CD4-positive, alpha-beta T cell treated with Interleukin-15 for 4 hours (primary cell): Measurements from ENCODE around the gene PLCB4.
"Not testable (repeated sequence)": the region's sequence is repeated elsewhere in the genome, so short reads cannot be mapped to it uniquely, and the experiment has no call there.

Experiments
- DNase-seq: peaks from one replicate; pipeline ENCODE4 v3.0.0-alpha.2; 2020; ENCODE audit warnings: low spot score

Gene PLCB4

GRCh38 chr20:9142809-9143208 is 73.9 kb downstream of the PLCB4 start:
- no peak for DNase-seq

DNA sequence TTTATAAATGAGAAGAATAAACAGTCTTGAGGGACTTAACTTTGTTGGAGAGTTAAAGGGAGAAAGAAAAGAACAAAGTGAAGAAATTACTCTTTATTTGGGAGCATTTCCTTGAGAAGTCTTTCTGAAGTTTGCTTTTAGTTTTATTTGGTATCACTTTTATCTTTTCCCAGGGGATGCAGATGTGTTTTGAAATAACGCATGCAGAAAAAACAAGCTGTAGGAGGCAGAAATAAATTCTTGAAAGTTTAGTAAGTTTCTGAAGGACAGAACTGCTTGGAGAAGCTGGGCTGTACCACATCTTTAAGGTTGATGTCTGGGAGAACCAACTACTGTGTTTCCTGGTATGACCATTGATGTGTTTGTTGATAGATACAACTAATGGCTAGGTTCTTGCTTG is 75.0 kb downstream of the PLCB4 start:
- DNase-seq, result no peak

- no peak for DNase-seq
Measured at GRCh38 chr20:9144643-9145042, 75.8 kb downstream of the PLCB4 start.

DNA sequence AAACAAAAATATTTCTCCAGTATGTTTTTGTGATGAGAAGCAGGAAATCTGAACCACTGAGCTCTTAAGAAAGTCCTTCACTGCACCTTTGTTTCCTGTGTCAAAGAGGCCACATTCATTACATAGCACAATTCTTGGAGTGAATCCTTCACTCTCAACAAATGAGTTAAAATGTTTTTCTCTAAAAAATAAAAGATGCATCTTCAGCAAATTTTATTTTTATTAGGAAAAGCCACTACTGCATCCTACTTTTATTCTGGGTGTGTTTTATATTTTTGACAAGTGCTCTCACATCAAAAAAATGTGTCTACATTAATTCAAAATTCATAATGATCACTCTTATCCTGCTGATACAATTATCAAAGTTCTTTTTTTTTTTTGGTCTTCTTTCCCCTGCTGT is 76.3 kb downstream of the PLCB4 start:
- no peak for DNase-seq

DNA sequence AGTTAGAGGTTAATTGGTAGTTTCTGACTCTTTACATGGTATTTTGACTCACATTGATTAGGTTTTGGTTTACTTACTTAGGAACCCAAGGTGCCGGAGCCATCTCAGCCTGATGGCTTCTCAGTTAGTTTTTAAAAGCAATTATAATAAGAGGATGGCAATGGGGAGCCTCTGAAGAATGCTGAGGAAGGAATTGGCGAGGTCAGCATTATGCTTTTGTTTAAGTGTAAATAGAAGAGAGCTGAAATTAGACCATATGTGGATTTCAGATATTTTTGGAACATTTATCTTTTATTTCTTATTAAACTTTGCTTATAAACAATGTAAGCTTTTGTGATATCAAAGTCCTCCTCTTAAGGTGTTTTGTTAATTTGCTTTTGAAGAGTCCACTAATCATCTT is 77.8 kb downstream of the PLCB4 start:
- DNase-seq, result no peak

GRCh38 chr20:9147547-9148024 is 78.7 kb downstream of the PLCB4 start:
- DNase-seq, result no peak

DNA sequence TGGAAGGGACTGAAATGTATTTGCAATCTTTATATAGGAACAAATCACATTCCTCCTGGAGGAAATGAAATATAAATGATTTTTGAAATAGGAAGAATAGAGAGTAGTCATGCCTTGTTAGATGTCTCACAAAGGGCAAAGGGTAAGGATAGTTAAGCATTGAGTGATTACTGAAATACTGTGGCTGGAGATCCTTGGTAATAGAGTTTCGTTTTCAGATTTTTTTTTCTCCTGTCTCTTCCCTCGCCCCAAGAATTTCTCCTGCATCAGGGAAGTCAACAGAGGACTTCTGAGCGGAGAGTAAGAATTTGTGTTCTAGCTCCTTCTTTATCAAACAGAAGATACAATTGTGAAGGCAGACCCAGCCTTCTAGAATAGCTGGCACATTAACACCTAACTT is 79.4 kb downstream of the PLCB4 start:
- DNase-seq, result no peak

GRCh38 chr20:9149087-9149486 is 80.2 kb downstream of the PLCB4 start:
- DNase-seq, result no peak

DNA sequence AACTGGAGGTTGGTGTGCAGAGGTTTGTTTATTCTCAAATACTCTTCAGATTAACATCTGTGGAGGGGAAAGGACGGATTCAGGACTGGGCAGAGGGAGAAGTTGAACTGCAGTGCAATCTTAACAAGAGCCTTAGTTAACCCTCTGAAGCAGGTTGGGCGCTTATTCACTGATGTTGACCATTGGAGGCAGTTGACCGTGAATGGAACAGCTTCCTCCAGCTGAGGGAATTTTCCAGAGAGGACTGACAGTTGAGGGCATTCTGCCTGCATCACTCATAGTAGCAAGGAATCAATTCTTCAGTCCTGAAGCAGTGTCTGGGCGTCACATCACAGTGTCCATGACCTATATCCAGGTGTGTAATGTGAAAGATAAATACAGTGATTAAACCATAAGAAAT is 80.9 kb downstream of the PLCB4 start:
- DNase-seq, result no peak

DNA sequence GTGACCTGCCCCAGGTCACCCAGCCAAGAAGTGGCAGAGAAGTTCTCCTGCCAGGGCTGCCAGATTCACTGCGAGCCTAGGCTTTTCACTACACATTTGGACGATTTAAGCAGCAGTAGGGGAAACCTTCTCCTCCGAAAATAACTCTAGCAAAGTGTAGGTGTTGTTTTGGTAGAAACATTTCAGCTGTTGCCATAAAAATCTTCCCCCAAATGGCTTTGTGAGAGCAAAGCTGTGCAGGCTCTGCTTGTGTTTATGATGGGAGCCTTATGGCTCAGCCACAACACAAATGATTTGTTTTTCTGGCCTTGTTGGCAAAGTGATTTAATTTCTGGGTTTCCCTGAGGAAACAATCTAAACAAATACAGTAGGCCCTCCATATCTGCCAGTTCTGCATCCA is 81.8 kb downstream of the PLCB4 start:
- no peak for DNase-seq

DNA sequence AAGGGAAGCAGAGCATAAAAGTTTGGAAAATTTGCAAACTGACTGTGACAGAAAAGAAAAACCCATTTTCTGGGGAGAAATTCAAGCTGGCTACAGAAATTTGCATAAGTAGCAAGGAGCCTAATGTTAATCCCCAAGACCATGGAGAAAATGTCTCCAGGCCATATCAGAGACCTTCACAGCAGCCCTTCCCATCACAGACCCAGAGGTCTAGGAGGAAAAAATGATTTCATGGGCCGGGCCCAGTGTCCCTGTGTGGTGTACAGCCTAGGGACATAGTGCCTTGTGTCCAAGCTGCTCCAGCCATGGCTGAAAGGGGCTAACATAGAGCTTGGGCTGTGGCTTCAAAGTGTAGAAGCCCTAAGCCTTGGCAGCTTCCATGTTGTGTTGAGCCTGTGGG is 83.3 kb downstream of the PLCB4 start:
- DNase-seq, result not testable (repeated sequence)

- DNase-seq, result no peak
Measured at GRCh38 chr20:9154464-9155024, 85.7 kb downstream of the PLCB4 start.

- DNase-seq, result no peak
Measured at GRCh38 chr20:9156529-9157280, 87.8 kb downstream of the PLCB4 start.

DNA sequence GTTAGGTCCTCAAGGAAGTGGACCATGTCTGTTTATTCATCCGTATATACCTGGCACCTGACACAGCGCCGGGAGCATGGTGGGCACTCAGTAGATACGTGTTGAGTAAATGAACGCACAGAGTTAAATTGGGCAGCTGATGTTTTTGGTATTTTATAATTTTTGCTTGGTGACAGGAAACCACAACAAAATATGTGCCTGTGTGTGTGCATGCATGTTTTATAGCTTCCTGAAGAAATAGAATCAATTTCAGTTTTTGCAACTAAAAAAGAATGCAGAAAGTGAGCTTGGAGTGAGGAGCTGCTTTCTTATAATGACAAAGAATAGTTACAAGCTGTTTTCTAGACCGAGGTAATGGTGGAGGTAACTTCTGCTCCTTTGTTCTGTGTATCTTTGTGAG is 91.4 kb downstream of the PLCB4 start:
- no peak for DNase-seq

DNA sequence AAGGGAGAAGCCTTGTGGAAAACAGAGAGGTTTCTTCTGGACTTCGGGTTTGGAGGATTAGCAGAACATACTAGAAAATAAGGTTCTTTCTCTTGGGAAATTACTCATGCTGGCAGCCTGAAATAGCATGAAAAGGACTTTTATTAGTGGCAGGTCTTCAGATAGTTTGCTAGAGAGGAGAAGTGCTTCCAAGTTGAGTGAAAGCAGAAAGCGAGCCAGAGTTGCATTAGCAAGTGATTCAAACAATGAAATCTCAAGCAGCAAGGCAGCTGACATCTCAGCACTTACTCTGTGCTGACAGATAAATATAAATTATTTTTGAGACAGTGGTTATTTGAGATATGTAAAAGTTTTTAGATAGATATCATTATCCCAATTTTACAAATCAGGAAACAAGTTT is 91.9 kb downstream of the PLCB4 start:
- DNase-seq, result no peak

- no peak for DNase-seq
Measured at GRCh38 chr20:9161311-9161710, 92.4 kb downstream of the PLCB4 start.

GRCh38 chr20:9163251-9163650 is 94.4 kb downstream of the PLCB4 start:
- DNase-seq, result no peak

- no peak for DNase-seq
Measured at GRCh38 chr20:9163995-9164394, 95.1 kb downstream of the PLCB4 start.

GRCh38 chr20:9165261-9165660 is 96.4 kb downstream of the PLCB4 start:
- no peak for DNase-seq

- DNase-seq, result no peak
Measured at GRCh38 chr20:9166153-9166780, 97.4 kb downstream of the PLCB4 start.

- DNase-seq, result no peak
Measured at GRCh38 chr20:9169409-9169808, 100.5 kb downstream of the PLCB4 start.

- DNase-seq, result no peak
Measured at GRCh38 chr20:9172851-9173250, 104.0 kb downstream of the PLCB4 start.

DNA sequence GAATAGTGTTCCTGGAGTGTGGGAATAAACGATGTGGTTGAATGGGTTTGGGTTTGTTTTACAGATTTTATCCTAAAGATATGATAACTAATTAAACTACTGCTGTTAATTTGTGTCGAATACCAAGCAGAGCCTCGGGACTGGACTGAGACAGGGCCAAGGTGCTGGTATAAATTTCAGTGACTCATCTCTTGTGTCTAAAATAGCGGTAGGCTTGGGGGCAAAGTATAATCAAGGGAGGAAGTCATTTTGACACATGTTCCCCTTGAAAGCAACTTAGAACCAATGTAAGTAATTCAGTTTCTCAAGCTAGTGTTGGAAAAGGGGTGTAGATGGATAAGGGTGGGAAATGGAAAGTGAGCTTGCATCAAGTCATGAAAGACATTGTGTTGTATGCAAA is 108.4 kb downstream of the PLCB4 start:
- no peak for DNase-seq
